LNCAP (cell line): ENCODE data around the gene ZSWIM9.

Experiments used
- TF ChIP-seq, protein P1 (sequence below): fragments of 450-650 bp; IDR thresholded peaks from 2 replicates; pipeline ENCODE4 v1.5.1; 2017; ENCODE audit warnings: mild to moderate bottlenecking

ZSWIM9 gene

DNA sequence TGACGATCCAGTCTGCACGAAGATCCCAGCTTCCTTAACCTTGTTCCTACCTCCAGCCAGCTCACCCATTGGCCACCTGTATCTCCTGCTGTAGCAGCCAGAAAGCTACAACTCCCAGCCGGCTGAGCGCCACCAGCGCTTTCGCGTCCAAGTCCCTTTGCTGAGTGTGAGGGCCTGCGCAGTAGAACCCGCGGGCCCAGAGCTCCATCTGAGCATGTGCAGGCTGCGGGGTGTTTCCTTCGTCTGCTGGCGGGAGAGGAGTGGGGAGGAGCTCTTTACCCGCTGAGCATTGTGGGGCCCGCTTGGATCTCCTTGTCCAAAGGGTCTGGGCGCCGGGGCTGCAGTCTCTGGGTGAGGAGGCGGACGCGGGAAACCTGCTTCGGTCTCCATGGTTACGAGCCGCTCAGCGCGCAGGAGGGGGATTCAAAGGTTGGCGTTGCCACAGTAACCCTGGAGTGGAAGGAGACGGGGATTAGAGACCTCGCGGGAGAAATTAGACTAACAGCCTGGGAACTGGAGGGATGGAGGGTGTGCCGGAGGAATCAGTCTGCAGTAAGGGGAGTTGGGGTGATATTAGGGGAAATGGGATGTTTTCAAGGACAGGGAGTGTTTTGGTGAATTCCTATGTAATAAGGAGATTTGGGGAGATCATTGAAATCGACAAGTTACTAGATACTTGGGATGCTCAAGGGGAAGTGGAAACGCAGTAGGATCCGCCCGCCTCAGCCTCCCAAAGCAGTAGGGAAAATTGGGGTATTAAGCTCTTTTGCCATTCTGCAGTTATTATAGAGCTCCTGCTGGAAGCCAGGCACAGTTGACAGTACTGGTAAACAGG, 33.5 kb downstream of the ZSWIM9 start:
- TF ChIP-seq, protein P1, sequence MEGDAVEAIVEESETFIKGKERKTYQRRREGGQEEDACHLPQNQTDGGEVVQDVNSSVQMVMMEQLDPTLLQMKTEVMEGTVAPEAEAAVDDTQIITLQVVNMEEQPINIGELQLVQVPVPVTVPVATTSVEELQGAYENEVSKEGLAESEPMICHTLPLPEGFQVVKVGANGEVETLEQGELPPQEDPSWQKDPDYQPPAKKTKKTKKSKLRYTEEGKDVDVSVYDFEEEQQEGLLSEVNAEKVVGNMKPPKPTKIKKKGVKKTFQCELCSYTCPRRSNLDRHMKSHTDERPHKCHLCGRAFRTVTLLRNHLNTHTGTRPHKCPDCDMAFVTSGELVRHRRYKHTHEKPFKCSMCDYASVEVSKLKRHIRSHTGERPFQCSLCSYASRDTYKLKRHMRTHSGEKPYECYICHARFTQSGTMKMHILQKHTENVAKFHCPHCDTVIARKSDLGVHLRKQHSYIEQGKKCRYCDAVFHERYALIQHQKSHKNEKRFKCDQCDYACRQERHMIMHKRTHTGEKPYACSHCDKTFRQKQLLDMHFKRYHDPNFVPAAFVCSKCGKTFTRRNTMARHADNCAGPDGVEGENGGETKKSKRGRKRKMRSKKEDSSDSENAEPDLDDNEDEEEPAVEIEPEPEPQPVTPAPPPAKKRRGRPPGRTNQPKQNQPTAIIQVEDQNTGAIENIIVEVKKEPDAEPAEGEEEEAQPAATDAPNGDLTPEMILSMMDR = no peak

DNA sequence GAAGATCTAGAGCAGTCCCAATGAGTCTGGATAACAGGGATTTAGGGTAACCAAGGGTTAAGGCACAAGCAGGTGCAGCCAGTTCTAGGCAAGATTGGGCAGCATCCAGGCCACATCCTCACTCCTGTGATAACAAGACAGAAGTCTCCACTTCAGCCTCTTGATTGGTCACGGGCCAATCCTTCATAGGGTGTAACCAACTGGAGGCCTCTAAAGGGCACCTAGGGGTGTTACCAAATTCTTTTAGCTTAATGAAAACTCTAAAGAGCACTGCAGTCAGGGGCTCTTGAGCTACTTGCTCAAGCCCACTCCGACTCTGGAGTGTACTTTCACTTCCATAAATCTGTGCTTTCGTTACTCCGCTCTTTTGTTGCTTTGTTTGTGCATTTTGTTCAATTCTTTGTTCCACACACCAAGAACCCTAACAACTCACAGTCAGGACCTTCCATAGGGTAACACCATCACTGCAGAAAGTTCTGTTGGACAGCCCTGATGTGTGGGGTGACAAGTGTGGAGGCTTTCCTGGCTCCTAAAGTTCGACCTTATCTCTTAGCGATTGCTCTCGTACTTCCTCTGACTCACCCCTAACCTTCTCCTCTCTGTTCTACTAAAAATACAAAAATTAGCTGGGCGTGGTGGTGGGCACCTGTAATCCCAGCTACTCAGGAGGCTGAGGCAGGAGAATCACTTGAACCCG, 36.1 kb downstream of the ZSWIM9 start:
- TF ChIP-seq, protein P1 = no peak

DNA sequence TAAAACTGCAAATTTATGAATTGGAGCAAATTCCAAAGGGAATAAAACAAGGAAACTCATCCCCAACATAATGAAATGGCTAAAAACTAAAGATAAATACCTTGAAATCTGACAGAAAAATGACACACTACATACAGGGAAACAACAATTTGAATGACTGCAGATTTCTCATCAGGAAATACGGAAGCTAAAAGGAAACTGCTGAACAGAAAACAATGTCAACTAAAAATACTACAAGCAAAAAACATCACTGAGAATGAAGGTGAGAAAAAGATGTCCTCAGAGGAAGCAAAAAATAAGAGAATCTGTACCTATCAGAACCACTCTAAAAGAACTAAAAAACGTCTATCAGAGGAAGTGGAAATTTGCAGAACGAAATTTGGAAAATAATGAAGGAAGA, 39.5 kb downstream of the ZSWIM9 start:
- TF ChIP-seq, protein P1 = no peak

DNA sequence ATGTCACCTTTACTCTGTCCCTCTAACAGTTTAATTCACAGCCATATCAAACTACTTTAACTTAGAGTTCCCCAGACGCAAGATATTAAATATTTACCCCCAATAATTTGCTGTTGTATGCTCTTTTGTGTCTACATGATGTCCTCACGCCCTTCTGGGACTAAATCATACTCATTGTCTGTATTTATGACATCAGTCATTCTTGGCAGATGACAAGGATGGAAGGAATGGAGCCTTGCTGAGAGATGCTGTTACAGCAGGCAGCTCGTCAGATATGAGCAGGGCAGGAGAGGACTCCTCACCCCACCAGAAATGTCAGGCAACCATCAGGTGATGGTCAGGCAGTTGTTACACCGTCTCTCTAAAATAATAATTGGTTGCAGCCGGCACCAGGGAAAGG, 43.5 kb downstream of the ZSWIM9 start:
- TF ChIP-seq, protein P1 = no peak

DNA sequence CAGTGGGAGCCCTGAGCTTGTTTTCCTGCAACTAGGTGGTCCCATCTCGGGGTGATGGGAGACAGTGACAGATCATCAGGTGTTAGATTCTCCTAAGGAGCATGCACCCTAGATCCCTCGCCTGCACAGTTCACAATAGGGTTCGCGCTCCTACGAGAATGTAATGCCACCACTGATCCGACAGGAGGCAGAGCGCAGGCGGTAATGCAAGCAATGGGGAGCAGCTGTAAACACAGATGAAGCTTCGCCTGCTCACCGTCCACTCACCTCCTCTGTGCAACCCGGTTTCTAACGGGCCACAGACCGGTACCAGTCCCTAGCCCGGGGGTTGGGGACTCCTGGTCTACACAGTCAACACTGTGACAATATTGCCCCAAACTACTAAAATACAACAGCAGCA, 46.5 kb downstream of the ZSWIM9 start:
- TF ChIP-seq, protein P1 = no peak

DNA sequence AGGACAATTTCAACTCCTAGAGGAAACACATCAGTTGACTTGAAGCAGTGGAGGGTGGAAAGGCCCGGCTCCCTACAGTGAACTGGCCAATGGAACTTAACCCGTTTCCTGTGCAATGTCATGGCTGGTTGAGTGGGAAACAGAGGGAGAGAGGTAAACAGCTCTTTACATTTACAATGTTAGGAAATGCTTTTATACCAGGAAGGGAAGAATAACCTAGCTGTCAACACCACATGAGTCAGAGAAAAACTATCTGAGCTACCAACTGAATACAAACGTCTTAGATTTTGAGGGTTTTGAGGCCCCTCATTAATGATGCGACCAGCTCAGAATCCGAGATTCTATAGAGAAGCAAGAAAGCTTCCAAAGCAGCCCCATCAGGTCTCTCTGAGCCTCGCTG, 48.5 kb downstream of the ZSWIM9 start:
- TF ChIP-seq, protein P1 = no peak

DNA sequence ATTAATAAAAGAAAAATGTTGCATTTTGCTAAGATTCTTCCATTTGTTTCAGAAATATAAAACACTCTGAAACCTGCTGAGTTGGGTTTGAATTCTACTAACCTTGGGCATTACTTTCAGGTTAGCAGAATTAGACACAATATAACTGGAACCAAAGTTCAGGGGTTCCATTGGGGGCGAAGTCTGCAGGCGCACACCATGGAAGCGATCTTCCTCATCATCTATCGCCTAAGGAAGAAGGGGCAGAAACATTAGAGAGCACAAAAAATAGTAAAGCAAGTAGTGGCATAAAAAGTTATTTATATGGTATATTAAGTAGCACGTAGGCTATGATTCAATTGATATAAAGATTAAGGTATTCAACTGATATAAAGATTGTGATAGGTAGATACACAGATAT, 51.1 kb downstream of the ZSWIM9 start:
- TF ChIP-seq, protein P1 = no peak
